Mesodermal cell (in vitro differentiated cells): ENCODE measurements around the gene GNG10.
"Not testable (repeated sequence)": the region's sequence is repeated elsewhere in the genome, so short reads cannot be mapped to it uniquely, and the experiment has no call there.

Source experiments
- H3K27ac ChIP-seq: 2 replicates; pipeline ENCODE4 v1.7.0; 2013; ENCODE audit warnings: mild to moderate bottlenecking, low read depth, low read length, moderate library complexity; ENCODE audit not compliant: severe bottlenecking
- H3K36me3 ChIP-seq: 2 replicates; pipeline ENCODE4 v1.7.1; 2013; ENCODE audit warnings: mild to moderate bottlenecking, low read length, moderate library complexity; ENCODE audit not compliant: control insufficient read depth, insufficient read depth
- H3K4me1 ChIP-seq: one replicate; pipeline ENCODE4 v1.7.1; 2013; ENCODE audit warnings: mild to moderate bottlenecking, low read length; ENCODE audit not compliant: insufficient read depth, control insufficient read depth, poor library complexity, severe bottlenecking
- H3K4me3 ChIP-seq: 2 replicates; pipeline ENCODE4 v1.7.0; 2013; ENCODE audit warnings: low read length, control low read depth, mild to moderate bottlenecking; ENCODE audit not compliant: insufficient read depth, poor library complexity, severe bottlenecking; ENCODE audit errors: extremely low read depth
- H3K9me3 ChIP-seq: 2 replicates; pipeline ENCODE4 v1.7.1; 2013; ENCODE audit warnings: mild to moderate bottlenecking, low read length, moderate library complexity; ENCODE audit not compliant: control insufficient read depth
- WGBS, 2 experiments: methylation state at CpG; one replicate each; pipeline ENCODE4 v1.1.5; 2013; ENCODE audit warnings: missing lambda C conversion rate in 2 of 2; ENCODE audit not compliant: insufficient coverage in 2 of 2; 5-methylcytosine and 5-hydroxymethylcytosine counted together

GNG10 gene

GRCh38 chr9:111649016-111649415 is 12.4 kb upstream of the GNG10 start:
- H3K27ac ChIP-seq = no peak overlapping the region
- H3K4me1 ChIP-seq = no peaks in the 10 kb centered on the region
- 100% methylated on average over 1 to 2 of the region's 4 CpGs for WGBS, 2 experiments
- H3K9me3 ChIP-seq = no peaks in the 10 kb centered on the region
- H3K36me3 ChIP-seq = peaks cover 49% of the 10 kb centered on the region
- H3K4me3 ChIP-seq = no peak overlapping the region

GRCh38 chr9:111657051-111657450 is 4.4 kb upstream of the GNG10 start:
- Histone ChIP-seq H3K36me3 (peaks cover 21% of the 10 kb centered on the region), H3K4me1 (no peaks in the 10 kb centered on the region), H3K27ac (no peak overlapping the region), H3K4me3 (no peak overlapping the region), H3K9me3 (no peaks in the 10 kb centered on the region)
- 88 to 92% methylated on average over 5 of the region's 6 CpGs for WGBS, 2 experiments

DNA sequence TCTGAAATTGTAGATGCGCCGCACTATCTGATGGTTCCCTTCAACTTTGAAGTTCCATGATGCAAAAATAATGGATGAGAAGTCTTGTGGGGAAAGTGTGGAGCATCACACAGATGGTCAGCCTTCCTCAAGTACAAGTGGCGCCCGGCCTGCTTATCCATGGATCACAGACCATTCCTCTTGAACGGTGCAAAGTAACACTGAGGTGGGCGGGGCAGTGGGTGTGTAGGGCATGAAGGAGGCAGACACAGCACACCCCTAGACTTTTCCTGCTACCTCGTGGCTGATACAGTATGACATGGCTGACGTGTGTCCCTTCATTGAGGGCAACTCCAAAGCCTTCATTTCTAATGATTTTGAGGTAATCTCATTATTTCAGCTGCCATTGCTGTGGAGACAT is 2.5 kb upstream of the GNG10 start:
- H3K4me3 ChIP-seq = no peak overlapping the region
- WGBS, 2 experiments = 91 to 92% methylated on average over 6 of the region's 8 CpGs
- no peak overlapping the region for H3K27ac ChIP-seq
- H3K4me1 ChIP-seq = peaks cover 13% of the 10 kb centered on the region
- no peaks in the 10 kb centered on the region for H3K9me3 ChIP-seq
- H3K36me3 ChIP-seq = peaks cover 12% of the 10 kb centered on the region

- H3K27ac ChIP-seq = no peak overlapping the region
- no peaks in the 10 kb centered on the region for H3K9me3 ChIP-seq
- no peak overlapping the region for H3K4me3 ChIP-seq
- 88 to 90% methylated on average over 3 of the region's 3 CpGs for WGBS, 2 experiments
- H3K36me3 ChIP-seq = peaks cover 8% of the 10 kb centered on the region
- H3K4me1 ChIP-seq = peaks cover 13% of the 10 kb centered on the region
These were observed 1.7 kb upstream of the GNG10 start for GRCh38 chr9:111659691-111660090.

DNA sequence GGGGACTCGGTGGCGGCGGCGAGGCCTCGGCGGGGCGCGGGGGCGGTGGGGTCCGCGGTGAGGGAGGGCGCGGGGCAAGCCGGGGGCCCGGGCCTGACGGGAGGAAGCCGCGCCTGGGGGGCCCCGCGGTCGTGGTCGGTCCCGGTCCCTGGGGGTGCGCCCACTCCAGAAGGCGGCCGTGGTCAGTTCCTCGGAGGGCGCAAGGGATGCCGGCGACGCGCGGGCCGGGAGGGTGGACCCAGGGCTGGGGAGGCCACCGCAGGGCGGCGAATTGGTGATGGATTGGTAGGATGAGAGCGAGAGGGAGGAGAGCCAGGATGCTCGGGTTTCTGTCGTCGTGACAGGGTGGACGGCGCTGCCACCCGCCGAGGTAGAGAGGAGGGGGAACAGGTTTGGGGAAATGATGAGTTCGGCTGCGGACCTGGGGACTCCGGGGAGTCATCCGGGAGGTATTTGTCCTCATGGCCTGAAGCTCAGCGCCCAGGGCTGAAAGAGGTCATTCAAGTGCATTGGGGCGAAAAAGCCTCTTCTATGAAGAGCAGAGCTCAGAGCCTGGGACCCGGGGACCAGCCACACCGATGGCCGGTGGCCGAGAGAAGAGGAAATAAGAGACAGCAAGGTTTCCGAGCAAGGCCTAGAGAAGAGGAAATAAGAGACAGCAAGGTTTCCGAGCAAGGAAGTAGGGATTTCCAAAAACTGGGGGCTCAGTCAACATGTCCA is 557 bp downstream of the GNG10 start:
- WGBS, 2 experiments = 2 to 3% methylated on average over 42 to 49 of the region's 57 CpGs
- H3K27ac ChIP-seq = peak overlapping the region; percentile 11

GRCh38 chr9:111662576-111663300 is 1.3 kb downstream of the GNG10 start:
- Histone ChIP-seq H3K4me3 (peak overlapping the region; percentile 56), H3K36me3 (peaks cover 21% of the 10 kb centered on the region), H3K27ac (no peak overlapping the region), H3K4me1 (peaks cover 13% of the 10 kb centered on the region), H3K9me3 (no peaks in the 10 kb centered on the region)
- WGBS, 2 experiments = 53 to 60% methylated on average over 7 of the region's 7 CpGs

More for the DNA sequence above, 557 bp downstream of the GNG10 start:
- H3K4me3 ChIP-seq = peak overlapping the region; percentile 56
- peaks cover 13% of the 10 kb centered on the region for H3K4me1 ChIP-seq
- no peaks in the 10 kb centered on the region for H3K9me3 ChIP-seq
- peaks cover 13% of the 10 kb centered on the region for H3K36me3 ChIP-seq

DNA sequence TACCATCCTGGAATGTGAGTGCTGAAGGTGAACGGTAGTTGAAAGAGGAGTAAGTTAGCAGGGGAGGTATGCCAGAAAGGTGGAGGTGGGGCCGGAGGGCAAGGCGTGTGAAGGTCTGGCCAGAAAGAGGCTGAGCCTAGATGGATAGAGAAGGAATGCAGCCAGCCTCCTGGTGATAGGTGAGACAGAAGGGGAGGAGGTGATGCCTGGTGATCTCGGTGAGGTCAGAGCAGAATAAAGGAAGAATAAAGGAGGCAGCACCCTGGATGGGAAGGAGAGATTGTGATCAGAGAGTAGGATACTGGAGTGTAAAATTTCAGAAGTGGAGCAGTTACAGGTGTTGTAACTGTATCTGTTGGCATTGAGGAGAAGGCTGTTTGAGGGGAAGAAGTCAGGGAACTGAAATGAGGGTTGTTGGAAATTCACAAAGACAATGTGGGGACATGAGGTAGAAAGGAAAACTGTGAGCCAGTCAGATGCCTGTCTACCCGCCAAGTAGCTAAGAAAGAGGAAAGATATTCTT is 2.0 kb downstream of the GNG10 start:
- H3K9me3 ChIP-seq = no peaks in the 10 kb centered on the region
- WGBS, 2 experiments = 34 to 35% methylated on average over 4 of the region's 5 CpGs
- no peak overlapping the region for H3K27ac ChIP-seq
- H3K4me1 ChIP-seq = peaks cover 13% of the 10 kb centered on the region
- no peak overlapping the region for H3K4me3 ChIP-seq
- peaks cover 26% of the 10 kb centered on the region for H3K36me3 ChIP-seq

DNA sequence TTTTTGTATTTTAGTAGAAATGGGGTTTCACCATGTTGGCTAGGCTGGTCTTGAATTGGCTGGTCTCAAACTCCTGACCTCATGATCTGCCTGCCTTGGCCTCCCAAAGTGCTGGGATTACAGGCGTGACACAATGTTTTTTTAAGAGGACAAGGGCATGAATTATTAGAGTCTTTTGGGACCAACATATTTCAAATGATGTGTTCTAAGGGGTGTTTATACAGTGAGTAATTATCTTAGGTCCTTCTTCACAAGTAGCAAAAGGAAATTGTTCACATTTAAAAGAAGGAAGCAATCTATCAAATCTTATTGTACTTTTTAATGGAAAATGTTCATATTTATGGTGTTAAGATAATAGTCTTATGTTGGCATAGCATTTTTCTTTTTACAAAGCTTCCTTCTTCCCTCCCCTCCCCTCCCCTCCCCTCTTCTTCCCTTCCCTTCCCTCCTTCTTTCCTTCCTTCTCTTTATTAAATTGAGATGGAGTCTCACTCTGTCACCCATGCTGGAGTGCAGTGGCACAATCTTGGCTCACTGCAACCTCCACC is 6.7 kb downstream of the GNG10 start:
- H3K36me3 ChIP-seq = peaks cover 43% of the 10 kb centered on the region
- WGBS, 2 experiments = 91% methylated on average over 1 of the region's 1 CpG; no CpG with 5 or more reads in 1 of the 2 experiments

GRCh38 chr9:111668601-111669000 is 7.2 kb downstream of the GNG10 start:
- 91 to 92% methylated on average over 7 to 10 of the region's 11 CpGs for WGBS, 2 experiments
- peaks cover 43% of the 10 kb centered on the region for H3K36me3 ChIP-seq
- not testable (repeated sequence) for H3K9me3 ChIP-seq, H3K4me3 ChIP-seq, H3K4me1 ChIP-seq, H3K27ac ChIP-seq

More for the DNA sequence above, 6.7 kb downstream of the GNG10 start:
- H3K27ac ChIP-seq = no peak overlapping the region
- H3K4me1 ChIP-seq = peaks cover 5% of the 10 kb centered on the region
- no peak overlapping the region for H3K4me3 ChIP-seq
- H3K9me3 ChIP-seq = no peaks in the 10 kb centered on the region

DNA sequence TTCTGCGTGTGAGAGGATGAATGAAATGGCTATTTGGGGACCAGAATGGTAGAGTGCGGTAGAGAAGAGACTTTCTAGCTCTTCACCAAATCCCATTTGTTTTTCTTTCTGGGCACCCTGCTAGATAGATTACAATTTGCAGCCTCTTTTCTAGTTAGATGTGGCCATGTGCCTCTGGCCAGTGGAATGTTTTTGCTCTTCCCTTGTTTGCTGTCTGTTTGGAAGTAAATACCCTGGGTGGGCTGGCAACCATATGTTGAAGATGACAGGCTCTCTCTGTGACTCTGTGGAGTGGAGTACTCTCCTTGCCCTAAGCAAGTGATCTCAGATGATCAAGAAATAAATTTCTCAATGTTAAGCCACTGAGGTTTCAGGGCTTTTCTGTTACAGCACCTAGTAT is 12.9 kb downstream of the GNG10 start:
- Histone ChIP-seq H3K36me3 (peaks cover 21% of the 10 kb centered on the region), H3K9me3 (no peaks in the 10 kb centered on the region), H3K4me3 (no peak overlapping the region), H3K27ac (no peak overlapping the region), H3K4me1 (no peaks in the 10 kb centered on the region)
- WGBS, 2 experiments = 100% methylated on average over 1 of the region's 2 CpGs; no CpG with 5 or more reads in 1 of the 2 experiments
